ENCODE measurements around the gene CAMK2G. TPM values are rescaled to one million over a fixed set of nuclear protein-coding genes. Genes with fewer than 3 reads are reported as not detected.
A peak's percentile ranks its signal among the peaks of the same experiment; 100 is the strongest.

Gene CAMK2G
- total and polyA plus RNA-seq, 9 donors = 9.8 to 42.9 (median 16.7) TPM

- 0 to 1% (median 1%) methylated on average over 54 to 57 of the region's 57 CpGs for WGBS, 3 donors
- intact Hi-C loops (cut with DNase I) = no loop called here
- Histone ChIP-seq H3K36me3 (no peaks in the 10 kb centered on the region), H3K27me3 (no peaks in the 10 kb centered on the region), H3K4me3 (peak within 1 kb of the TSS; percentile 78), H3K4me1 (ENCODE audit: insufficient read depth) (peaks cover 11% of the 10 kb centered on the region), H3K9me3 (no peaks in the 10 kb centered on the region), H3K27ac (peak within 1 kb of the TSS; percentile 64 to 91)
- DNase-seq = peak; percentile 92 to 96 (median 94)
- TF ChIP-seq CTCF (IDR thresholded peaks at IDR 0.05) (no peak), EP300 (IDR thresholded peaks at IDR 0.05) (no peak), POLR2A (IDR thresholded peaks at IDR 0.05) (no peak)
Observed at GRCh38 chr10:73781879-73782748, 92.2 kb downstream of the CAMK2G start, which contains the start of gene CHCHD1. Gene CHCHD1 (plus strand): TSS chr10:73782048. CDS start chr10:73782076, 28 bp downstream.

GRCh38 chr10:73781548-73781878 is 92.8 kb downstream of the CAMK2G start:
- 1% methylated on average over 14 of the region's 14 CpGs for WGBS, 3 donors
- Histone ChIP-seq H3K4me3 (peak overlapping the region; percentile 78), H3K36me3 (no peaks in the 10 kb centered on the region), H3K9me3 (no peaks in the 10 kb centered on the region), H3K4me1 (ENCODE audit: insufficient read depth) (peaks cover 10% of the 10 kb centered on the region), H3K27ac (peak overlapping the region in 1 of 2 donors; percentile 91), H3K27me3 (no peaks in the 10 kb centered on the region)
- DNase-seq = no peak
- TF ChIP-seq POLR2A (IDR thresholded peaks at IDR 0.05) = no peak
- no peak for TF ChIP-seq EP300 (IDR thresholded peaks at IDR 0.05)
- no peak for TF ChIP-seq CTCF (IDR thresholded peaks at IDR 0.05)
- intact Hi-C loops (cut with DNase I) = no loop called here

- Histone ChIP-seq H3K9me3 (no peaks in the 10 kb centered on the region), H3K27ac (no peak overlapping the region), H3K36me3 (no peaks in the 10 kb centered on the region), H3K4me3 (peak overlapping the region; percentile 78), H3K27me3 (no peaks in the 10 kb centered on the region), H3K4me1 (ENCODE audit: insufficient read depth) (peaks cover 7% of the 10 kb centered on the region)
- intact Hi-C loops (cut with DNase I) = no loop called here
- DNase-seq = peak in 1 of 5 donors; percentile 15
- WGBS, 3 donors = 12 to 23% (median 18%) methylated on average over 11 of the region's 11 CpGs
- TF ChIP-seq CTCF (IDR thresholded peaks at IDR 0.05) = no peak
- no peak for TF ChIP-seq EP300 (IDR thresholded peaks at IDR 0.05)
- no peak for TF ChIP-seq POLR2A (IDR thresholded peaks at IDR 0.05)
Observed at GRCh38 chr10:73780966-73781365, 93.4 kb downstream of the CAMK2G start.

GRCh38 chr10:73780301-73780700 is 94.1 kb downstream of the CAMK2G start:
- Histone ChIP-seq H3K27me3 (no peaks in the 10 kb centered on the region), H3K9me3 (no peaks in the 10 kb centered on the region), H3K4me1 (ENCODE audit: insufficient read depth) (peaks cover 7% of the 10 kb centered on the region), H3K36me3 (no peaks in the 10 kb centered on the region), H3K4me3 (no peak overlapping the region), H3K27ac (no peak overlapping the region)
- TF ChIP-seq POLR2A (IDR thresholded peaks at IDR 0.05) = no peak
- TF ChIP-seq EP300 (IDR thresholded peaks at IDR 0.05) = no peak
- no peak for TF ChIP-seq CTCF (IDR thresholded peaks at IDR 0.05)
- intact Hi-C loops (cut with DNase I) = no loop called here
- DNase-seq = peak in 1 of 5 donors; percentile 30
- 57 to 71% (median 58%) methylated on average over 5 of the region's 5 CpGs for WGBS, 3 donors

Data from ovary (tissue), 9 donors.